ENCODE results near the gene GJB5. TPM values are rescaled to one million over a fixed set of nuclear protein-coding genes. Genes with fewer than 3 reads are reported as not detected.
"Not testable (repeated sequence)": the region's sequence is repeated elsewhere in the genome, so short reads cannot be mapped to it uniquely, and the experiment has no call there.

GJB5 gene
- total RNA-seq, 1 experiment from 2014 or later = not detected

GRCh38 chr1:34745666-34746065, 9.2 kb upstream of the GJB5 start:
- DNase-seq (ENCODE audit: low spot score) = no peak

GRCh38 chr1:34746101-34746500, 8.7 kb upstream of the GJB5 start:
- no peak for DNase-seq (ENCODE audit: low spot score)

GRCh38 chr1:34746785-34747637, 7.8 kb upstream of the GJB5 start:
- no peak for DNase-seq (ENCODE audit: low spot score)

GRCh38 chr1:34747638-34747941, 7.3 kb upstream of the GJB5 start:
- no peak for DNase-seq (ENCODE audit: low spot score)

GRCh38 chr1:34749992-34750391, 4.9 kb upstream of the GJB5 start:
- no peak for DNase-seq (ENCODE audit: low spot score)

GRCh38 chr1:34750610-34751009, 4.2 kb upstream of the GJB5 start:
- DNase-seq (ENCODE audit: low spot score) = no peak

GRCh38 chr1:34753163-34753562, 1.7 kb upstream of the GJB5 start:
- DNase-seq (ENCODE audit: low spot score) = no peak

- no peak for DNase-seq (ENCODE audit: low spot score)
Observed at GRCh38 chr1:34755961-34756360, 1.1 kb downstream of the GJB5 start.

GRCh38 chr1:34757386-34757785, 2.5 kb downstream of the GJB5 start:
- DNase-seq (ENCODE audit: low spot score) = no peak

- no peak for DNase-seq (ENCODE audit: low spot score)
Observed at GRCh38 chr1:34758751-34759150, 3.9 kb downstream of the GJB5 start.

GRCh38 chr1:34759503-34760357, 4.9 kb downstream of the GJB5 start, which contains the start of gene GJB4:
TSS of gene GJB4 (plus strand) at chr1:34759740. CDS start at chr1:34761255, 1,515 bp downstream.
- peak; percentile 39 for DNase-seq (ENCODE audit: low spot score)

GRCh38 chr1:34761176-34761761, 6.4 kb downstream of the GJB5 start:
- no peak for DNase-seq (ENCODE audit: low spot score)

- no peak for DNase-seq (ENCODE audit: low spot score)
Observed at GRCh38 chr1:34761776-34762307, 7.0 kb downstream of the GJB5 start.

GRCh38 chr1:34762474-34763141, 7.8 kb downstream of the GJB5 start:
- no peak for DNase-seq (ENCODE audit: low spot score)

- peak; percentile 67 for DNase-seq (ENCODE audit: low spot score)
Observed at GRCh38 chr1:34763142-34763781, 8.4 kb downstream of the GJB5 start.

GRCh38 chr1:34768856-34769255, 14.0 kb downstream of the GJB5 start:
- no peak for DNase-seq (ENCODE audit: low spot score)

GRCh38 chr1:34770891-34771504, 16.2 kb downstream of the GJB5 start:
- DNase-seq (ENCODE audit: low spot score) = no peak

GRCh38 chr1:34771573-34772371, 16.9 kb downstream of the GJB5 start:
- DNase-seq (ENCODE audit: low spot score) = no peak

GRCh38 chr1:34773114-34773513, 18.3 kb downstream of the GJB5 start:
- not testable (repeated sequence) for DNase-seq (ENCODE audit: low spot score)

- DNase-seq (ENCODE audit: low spot score) = no peak
Observed at GRCh38 chr1:34774957-34775356, 20.1 kb downstream of the GJB5 start.

Measured in HT-29 (cell line).